GM21723 (cell line): ENCODE measurements around the gene PTGFRN.
"Not testable (repeated sequence)": the region's sequence is repeated elsewhere in the genome, so short reads cannot be mapped to it uniquely, and the experiment has no call there.

ENCODE experiments used
- ATAC-seq: cut with Tn5 transposase; IDR thresholded peaks from one replicate; pipeline ENCODE4 v1.9.1; 2021; ENCODE audit warnings: mild to moderate bottlenecking, moderate library complexity; ENCODE audit not compliant: unreplicated experiment

The PTGFRN gene

DNA sequence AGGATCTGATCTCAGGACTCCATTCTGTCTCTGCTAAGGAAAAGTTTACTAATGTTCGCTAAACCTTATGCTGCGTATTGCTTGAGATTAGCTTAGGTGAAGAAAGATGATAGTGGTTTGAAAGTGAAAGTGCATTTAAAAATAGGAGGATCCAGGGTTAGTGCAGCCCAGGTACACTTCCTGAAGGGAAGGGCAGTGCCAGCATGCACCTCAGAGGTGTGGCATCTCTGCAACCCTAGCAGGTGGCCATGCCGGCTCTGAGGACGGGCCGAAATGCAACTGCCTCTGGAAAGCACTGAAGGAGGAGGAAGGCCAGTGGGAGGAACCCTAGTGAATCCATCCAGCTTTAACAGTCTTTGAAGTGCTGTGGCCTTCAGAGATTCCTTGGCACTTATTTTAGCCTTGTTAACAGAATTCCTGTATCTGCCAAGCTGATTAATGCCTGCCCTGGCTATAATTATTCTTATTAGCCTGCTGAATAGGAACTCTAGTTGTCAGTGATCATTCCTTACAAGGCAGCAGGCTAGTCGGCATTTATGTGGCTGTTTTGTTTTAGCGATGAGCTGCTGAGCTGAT is 5.5 kb downstream of the PTGFRN start:
- no peak for ATAC-seq

DNA sequence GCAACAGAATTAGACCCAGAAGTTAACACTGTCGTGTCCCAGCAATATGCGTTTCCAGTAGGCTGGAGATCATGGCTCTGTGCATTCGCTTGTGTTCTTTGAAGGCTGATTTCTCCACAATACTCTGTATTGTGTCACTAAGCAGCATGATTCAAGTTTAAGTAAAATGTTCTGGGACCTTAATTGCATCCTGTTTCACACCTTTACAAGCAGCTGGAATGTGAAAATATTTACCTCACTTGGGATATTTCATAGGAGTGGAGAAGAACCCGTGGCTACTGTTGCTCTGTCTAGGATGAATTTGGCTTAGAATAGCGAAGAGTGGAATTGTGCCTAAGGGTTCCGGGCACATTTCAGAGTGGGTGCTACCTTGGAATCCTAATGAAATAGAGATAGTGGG is 6.3 kb downstream of the PTGFRN start:
- no peak for ATAC-seq

GRCh38 chr1:116916533-116917445 is 7.1 kb downstream of the PTGFRN start:
- no peak for ATAC-seq

DNA sequence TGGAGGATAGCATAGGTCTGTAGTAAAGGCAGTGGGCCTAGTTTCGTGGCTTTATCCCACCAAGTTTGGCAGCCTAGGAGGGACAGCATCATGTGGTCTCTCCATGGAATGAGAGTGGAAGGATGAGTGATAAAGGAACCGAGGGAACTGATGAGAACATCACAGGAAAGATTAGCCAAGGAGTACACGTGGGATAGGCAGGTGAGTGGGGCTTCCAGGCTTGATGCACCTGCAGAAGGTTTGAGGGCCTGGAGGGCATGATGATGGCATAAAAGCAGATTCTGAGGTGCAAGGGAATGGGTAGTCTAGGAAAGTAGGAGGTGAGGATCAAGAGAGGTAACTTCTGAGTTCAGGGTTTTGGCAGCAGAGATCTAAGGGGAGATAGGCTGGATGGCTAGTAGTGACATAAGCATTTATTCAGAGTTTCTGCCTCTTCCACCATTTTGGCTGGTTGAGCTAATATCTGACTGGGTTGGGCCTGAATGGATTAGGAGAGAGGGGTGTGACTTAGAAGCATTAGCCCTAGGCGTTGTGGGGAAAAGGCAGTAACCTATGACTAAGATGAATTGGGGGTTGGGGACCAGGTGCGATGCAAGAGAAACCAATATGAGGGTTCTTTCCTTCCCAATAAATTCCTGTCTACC is 9.1 kb downstream of the PTGFRN start:
- no peak for ATAC-seq

DNA sequence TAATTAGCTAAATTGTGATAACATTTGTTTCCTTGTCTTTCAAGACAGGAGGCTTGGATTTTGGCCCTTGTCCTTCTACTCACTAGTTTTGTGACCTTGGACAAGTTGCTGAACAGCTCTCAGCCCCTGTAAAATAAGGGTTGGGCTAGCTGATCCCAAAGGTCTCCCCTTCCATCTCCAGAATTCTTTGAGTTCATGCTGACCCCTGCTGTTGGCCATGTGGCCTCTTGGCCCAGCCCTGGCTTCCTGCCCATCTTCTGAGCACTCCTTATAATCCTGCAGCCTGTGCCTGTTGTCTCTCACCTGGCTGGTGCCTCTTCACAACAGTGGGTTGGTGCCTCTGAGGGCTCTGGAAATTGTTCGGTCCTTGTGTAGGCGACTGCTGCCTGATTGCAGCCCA is 10.1 kb downstream of the PTGFRN start:
- ATAC-seq: no peak

DNA sequence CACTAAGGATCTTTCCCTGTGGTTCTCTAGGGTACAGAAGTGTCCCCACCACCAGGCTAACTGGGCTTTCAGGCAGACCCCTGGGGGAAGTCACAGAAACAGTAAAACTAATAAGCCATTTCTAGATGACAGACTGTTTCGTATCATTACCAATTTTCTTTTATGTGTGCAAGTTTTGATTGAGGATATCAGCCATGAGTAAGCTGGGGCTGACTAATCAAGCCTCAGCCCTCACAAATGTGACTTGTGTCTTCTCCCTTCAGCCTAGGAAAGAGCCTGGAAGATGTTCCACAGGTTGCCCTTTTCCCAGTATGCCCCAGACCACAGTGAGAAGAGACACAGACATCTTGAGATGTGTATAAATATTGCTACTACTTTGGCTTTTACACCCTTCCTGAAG is 10.5 kb downstream of the PTGFRN start:
- ATAC-seq: no peak

DNA sequence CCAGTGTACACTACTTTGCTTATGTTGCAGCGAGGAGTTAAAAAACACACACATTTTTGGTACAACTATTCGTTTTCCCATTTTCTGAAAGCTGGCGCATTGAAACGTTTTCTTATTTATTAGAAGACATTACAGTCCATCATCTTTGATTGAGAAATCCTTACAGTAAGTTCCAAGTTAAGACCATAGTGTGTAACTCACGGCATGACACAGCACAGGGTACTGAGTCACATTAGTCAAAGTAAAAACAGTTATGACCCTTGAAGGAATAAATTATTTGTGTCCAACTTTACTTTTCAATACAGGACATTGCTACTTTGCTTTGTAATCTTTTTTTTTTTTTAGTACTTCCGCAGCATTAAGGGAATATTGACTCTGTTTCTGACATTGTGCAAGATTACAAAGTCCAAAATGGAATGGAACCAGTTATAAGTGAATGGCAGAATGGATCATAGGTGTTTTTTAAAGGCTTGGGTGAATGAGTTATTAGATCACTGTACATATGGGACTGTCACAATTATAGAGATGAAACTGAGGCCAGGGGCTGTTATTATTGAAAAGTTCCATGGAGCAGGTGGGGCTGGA is 11.7 kb downstream of the PTGFRN start:
- no peak for ATAC-seq

GRCh38 chr1:116921937-116922336 is 12.2 kb downstream of the PTGFRN start:
- ATAC-seq: no peak

GRCh38 chr1:116923421-116923820 is 13.7 kb downstream of the PTGFRN start:
- ATAC-seq: no peak

DNA sequence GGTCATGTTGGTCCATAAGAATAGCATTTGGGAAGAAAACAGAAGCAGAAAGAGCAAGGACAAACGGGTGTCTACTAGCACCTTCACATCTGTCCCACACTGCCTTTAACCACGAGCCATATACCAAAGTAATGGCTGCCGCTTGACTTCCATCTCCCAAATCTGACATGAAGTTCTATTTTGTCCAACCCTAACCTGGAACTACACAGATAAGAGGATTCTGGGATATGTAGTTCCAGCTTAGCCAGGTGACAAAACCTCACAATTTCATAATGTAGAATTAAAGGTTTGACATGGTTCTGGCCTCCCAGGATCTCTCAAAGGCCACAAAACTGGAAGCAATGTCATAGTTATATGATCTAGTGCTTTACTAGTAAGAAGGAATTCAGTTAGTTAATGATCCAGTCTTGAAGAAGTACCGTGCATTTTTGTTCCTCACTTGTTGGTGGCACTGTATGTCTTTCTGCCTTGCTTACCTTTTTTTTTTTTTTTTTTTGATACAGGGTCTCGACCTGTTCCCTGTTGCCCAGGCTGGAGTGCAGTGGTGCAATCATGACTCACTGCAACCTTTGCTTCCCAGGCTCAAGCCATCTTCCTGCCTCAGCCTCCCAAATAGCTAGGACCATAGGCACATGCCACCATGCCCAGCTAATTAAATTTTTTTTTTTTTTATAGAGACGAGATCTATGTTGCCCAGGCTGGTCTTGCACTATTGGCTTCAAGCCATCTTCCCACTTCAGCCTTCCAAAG is 17.5 kb downstream of the PTGFRN start:
- no peak for ATAC-seq

- no peak for ATAC-seq
Measured at GRCh38 chr1:116929961-116930592, 20.4 kb downstream of the PTGFRN start.

DNA sequence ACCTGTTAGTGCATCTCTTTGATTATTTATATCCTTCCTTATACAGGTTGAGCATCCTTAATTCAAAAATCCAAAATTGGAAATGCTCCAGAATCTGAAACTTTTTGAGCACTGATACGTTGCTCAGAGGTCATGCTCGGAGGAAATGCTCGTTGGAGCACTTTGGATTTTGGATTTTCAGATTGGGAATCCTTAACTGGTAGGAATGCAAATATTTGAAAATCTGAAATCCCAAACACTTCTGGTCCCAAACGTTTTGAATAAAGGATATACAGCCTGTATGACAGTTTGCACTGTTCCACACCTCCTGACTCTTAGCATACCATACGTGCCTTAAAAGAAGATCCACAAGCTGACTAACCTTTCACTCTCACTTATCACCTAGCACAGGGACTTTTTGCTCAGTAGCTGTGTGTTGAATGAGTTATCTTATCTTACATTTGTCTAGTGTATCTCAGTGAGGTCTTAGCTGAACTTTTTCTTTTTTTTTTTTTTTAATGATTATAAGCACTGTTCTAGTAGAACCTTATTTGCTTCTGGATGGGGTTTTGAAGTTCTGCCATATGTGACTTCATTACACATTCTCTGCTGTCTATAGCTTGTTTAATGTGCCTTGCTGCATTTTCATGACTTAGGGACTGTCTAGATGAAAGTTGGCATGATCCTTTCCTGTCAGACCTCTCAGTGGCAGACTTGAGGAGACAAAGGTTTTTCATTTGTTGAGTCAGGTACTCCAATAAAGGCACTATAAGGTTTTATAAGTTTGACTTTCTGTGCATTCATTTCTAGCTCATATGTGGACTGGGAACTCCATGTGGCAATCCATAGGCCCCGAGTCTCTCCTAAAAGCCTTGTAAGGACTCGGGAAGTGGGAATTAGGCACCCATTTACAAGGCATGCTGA is 21.6 kb downstream of the PTGFRN start:
- no peak for ATAC-seq

DNA sequence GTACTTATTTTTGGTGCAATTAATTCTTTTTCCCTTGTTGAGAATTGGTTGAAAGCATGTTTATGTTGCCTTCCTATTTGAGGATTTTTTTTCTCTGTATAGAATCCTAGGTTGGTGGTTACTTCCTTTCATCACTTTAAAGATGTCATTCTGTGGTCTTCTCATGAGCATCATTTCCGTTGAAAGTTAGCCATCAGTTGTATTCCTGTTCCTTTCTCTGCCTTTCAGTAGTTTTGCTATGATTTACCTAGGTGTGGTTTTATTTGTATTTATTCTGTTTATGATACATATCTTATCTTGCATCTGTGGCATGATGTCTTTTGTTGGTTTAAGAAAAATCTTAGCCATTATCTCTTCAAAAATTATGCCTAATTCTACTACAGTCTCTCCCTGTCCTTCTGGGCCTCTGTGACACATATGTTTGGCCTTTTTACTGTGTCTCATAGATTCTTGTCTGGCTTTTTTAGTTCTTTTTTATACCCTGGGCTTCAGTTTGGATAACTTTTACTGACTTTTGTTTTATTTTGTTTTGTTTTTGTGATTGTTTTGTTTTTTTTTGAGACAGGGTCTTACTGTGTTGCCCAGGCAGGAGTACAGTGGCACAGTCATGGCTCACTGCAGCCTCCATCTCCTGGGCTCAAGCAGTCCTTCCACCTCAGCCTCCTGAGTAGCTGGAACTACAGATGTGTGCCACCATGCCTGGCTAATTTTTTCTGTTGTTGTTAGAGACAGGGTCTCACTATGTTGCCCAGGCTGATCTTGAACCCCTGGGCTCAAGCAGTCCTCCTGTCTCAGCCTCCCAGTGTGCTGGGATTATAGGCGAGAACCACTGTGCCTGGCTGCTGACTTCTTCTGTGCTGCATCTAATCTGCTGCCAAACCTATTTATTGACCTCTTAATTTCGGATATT is 24.1 kb downstream of the PTGFRN start:
- ATAC-seq: no peak

GRCh38 chr1:116934586-116935207 is 25.0 kb downstream of the PTGFRN start:
- ATAC-seq: no peak

DNA sequence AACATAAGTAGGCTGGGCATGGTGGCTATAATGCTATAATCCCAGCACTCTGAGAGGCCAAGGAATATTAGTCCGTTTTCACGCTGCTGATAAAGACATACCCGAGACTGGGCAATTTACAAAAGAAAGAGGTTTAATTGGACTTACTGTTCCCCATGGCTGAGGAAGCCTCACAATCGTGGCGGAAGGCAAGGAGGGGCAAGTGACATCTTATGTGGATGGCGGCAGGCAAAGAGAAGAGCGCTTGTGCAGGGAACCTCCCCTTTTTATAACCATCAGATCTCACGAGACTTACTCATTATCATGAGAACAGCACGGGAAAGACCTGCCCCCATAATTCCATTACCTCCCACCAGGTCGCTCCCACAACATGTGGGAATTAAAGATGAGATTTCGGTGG is 28.5 kb downstream of the PTGFRN start:
- ATAC-seq: no peak

DNA sequence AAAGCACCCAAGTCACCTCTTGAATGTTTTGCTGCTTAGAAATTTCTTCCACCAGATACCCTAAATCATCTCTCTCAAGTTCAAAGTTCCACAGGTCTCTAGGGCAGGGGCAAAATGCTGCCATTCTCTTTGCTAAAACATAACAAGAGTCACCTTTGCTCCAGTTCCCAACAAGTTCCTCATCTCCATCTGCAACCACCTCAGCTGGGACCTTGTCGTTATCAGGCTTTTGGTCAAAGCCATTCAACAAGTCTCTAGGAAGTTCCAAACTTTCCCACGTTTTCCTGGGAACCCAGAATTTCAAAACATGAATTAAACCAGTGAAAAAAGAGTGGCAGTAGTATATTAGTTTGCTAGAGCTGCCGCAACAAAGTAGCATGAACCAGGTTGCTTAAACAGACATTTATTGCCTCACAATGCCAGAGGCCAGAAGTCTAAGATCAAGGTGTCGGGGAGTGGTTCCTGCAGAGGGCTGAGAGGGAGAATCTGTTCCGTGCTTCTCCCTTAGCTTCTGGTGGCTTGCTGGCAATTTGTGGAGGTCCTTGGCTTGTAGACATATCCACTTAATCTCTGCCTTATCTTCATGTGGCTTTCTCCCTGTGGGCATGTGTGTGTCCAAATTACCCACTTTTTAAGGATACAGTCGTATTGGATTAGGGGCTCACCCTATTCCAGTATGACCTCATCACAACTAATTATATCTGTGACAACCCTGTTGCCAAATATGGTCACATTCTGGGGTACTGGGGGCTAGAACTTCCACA is 30.2 kb downstream of the PTGFRN start:
- ATAC-seq: not testable (repeated sequence)
